AG10803 (cell line): ENCODE measurements around the gene PLA2R1.

Experiments used
- DNase-seq: peaks from one replicate; pipeline ENCODE4 v3.0.0; 2010; ENCODE audit warnings: low read depth
- H3K4me3 ChIP-seq: 2 replicates; pipeline ENCODE4 v1.5.1; 2011; ENCODE audit warnings: mild to moderate bottlenecking, low read length, control low read depth
- TF ChIP-seq, protein P1 (sequence below): conservative IDR thresholded peaks from 2 replicates; pipeline ENCODE4 v1.5.1; 2011; ENCODE audit warnings: mild to moderate bottlenecking, low read length, control low read depth, inconsistent platforms

The PLA2R1 gene

DNA sequence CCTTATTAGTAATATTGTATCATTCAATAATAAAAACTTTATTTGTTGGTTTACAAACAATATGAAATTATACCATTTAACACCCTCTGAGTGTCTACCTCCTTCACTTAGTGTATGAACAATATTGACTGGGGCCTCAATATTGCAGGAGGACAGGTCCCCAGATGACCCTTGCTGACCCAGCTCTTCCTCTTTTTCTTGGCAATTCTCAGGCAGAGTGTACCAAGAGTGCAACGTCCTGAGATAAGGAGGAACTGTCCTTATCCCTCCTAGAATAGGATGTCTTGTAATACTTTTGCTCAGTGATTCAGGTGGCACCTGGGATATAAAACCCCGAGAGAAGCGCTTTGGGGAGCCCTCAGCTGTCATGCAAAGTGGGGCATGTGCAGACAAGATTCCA lies 76.8 kb downstream of the PLA2R1 start:
- DNase-seq, result no peak
- TF ChIP-seq, protein P1, sequence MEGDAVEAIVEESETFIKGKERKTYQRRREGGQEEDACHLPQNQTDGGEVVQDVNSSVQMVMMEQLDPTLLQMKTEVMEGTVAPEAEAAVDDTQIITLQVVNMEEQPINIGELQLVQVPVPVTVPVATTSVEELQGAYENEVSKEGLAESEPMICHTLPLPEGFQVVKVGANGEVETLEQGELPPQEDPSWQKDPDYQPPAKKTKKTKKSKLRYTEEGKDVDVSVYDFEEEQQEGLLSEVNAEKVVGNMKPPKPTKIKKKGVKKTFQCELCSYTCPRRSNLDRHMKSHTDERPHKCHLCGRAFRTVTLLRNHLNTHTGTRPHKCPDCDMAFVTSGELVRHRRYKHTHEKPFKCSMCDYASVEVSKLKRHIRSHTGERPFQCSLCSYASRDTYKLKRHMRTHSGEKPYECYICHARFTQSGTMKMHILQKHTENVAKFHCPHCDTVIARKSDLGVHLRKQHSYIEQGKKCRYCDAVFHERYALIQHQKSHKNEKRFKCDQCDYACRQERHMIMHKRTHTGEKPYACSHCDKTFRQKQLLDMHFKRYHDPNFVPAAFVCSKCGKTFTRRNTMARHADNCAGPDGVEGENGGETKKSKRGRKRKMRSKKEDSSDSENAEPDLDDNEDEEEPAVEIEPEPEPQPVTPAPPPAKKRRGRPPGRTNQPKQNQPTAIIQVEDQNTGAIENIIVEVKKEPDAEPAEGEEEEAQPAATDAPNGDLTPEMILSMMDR, result no peak
- no peak overlapping the region for H3K4me3 ChIP-seq

DNA sequence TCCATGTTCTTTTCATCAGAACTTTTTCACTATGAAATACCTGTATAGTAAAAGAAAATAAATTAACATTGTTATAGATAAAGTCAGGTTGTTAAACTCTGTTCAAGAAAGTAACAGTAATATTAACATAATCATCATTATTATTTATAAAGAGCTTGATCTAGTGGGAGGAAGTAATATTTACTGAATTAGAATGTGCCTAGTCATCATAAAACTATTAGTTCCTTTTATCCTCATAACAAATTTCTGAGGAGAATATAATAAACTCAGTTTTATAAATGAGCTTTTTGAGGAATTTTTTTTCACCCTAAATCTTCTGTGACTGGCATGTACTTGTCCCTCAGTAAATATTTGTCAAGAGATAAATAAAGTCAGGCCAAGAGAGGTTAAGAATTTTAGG lies 78.4 kb downstream of the PLA2R1 start:
- DNase-seq, result no peak

DNA sequence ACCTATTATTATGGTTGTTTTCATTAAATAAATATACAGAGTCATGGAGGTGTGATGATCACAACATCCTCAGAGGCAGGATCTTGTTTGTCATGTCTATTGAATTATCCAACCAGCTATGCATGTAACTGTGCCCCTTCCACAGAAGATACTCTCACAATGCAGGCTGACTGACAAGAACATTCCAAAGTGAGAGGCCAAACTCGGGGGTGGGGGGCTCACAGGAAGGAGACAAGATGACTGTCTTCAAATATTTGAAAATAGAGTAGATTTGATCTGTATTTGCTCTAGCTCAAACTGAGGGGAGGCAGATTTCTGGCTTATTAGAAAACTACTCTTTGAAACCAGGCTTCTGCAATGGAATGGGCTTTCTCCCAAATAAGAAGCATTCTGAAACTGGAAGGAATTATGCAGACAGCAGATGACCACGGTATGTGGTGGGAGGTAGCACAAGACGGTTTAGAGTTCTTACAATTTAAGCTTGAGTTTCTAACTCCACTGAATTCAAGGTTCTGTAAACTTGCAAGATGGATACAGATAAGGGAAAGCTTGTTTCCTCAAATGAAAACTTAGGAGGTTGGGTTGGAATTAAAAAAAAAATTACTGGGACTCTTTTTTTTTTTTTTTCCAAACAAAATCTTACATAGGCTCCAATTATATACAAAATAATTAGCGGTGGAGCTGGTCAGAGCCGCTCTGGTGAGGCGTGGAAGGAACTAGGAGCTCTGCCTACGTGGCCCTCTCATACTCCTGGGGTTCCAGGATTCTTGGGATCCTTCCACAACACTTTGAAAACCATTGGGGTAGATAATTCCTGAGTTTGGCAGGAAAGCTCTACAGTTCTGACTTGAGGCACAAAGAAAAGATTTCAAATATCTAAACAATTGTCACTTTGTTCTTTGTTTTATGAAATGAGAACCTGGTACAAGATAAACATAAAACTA lies 79.3 kb downstream of the PLA2R1 start:
- peak; percentile 80 for DNase-seq
- H3K4me3 ChIP-seq, result no peak overlapping the region
- TF ChIP-seq, protein P1, result no peak

More for the DNA sequence above, 78.4 kb downstream of the PLA2R1 start:
- TF ChIP-seq, protein P1, result no peak
- H3K4me3 ChIP-seq, result no peak overlapping the region

DNA sequence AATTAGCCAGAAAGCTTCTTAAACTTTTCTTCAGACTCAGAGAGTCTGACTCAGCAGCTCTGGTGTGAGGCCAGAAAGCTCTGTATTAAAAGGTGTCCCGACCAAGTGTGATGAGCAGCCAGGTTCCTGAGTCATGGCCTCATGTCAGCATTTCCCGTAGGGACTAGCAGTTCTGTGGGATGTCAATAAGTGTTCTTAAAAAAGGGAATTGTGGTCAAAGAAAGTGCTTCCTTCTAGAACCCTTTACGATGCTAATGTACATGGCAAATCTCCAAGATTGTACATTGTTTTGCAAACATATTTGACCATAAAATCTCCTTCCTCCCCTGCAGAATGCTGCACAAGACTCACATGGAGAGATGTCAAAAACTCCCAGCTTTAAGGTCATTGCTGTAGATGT lies 80.1 kb downstream of the PLA2R1 start:
- no peak overlapping the region for H3K4me3 ChIP-seq
- TF ChIP-seq, protein P1, result no peak
- DNase-seq, result peak; percentile 86

DNA sequence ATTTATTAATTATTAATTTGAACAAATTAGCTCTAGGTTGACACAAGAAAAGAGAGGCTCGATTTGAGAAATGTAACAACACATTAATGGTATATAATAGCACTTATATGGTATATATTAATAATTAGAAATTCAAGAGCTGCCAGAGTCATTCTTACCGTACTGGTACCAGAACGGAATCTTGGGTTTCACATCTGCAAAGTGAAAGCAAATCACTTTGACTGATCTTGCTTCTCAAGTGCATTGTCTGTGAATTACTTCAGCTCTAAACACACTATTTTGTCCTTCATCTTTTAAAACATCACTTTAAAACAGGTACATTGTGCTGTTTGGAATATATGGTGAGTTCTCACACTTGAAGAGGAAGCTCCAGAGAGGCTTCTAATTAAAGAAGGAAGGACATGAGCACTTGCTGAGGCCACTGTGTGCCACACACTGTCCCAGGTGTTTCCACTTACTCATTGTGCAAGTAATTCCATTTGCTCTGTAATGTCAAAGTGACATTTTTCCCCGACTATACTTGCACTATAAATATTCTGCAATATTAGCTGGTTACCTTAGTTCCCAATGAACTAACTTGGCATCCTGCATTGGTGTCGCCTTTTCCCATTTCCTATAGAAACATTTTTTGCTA lies 85.8 kb downstream of the PLA2R1 start:
- no peak overlapping the region for H3K4me3 ChIP-seq

DNA sequence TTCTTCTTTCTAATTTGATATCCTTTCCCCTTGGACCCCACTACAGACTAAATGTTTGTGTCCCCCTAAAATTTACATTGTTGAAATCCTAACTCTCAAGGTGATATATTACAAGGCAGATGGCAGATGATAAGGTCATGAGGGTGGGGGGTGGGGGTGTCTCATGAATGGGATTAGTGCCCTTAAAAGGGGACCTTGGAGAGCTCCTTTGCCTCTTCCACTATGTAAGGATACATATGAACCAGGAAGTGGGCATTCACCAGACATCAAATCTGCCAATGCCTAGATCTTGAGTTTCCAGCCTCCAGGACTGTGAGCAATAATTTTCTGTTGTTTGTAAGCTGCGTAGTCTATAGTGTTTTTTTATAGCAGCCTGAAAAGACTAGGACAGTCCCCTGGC lies 89.1 kb downstream of the PLA2R1 start:
- TF ChIP-seq, protein P1, result no peak
- DNase-seq, result no peak
- H3K4me3 ChIP-seq, result no peak overlapping the region

More for the DNA sequence above, 85.8 kb downstream of the PLA2R1 start:
- DNase-seq, result no peak
- TF ChIP-seq, protein P1, result no peak
